NT2/D1 (cell line): ENCODE results near the gene SAYSD1.

Experiments used
- YY1 ChIP-seq: IDR thresholded peaks from 2 replicates; pipeline ENCODE4 v1.6.1; 2011; ENCODE audit not compliant: insufficient read length, insufficient read depth
- ZNF274 ChIP-seq: IDR thresholded peaks from 2 replicates; pipeline ENCODE4 v1.6.1; 2011; ENCODE audit warnings: mild to moderate bottlenecking, low read depth, low read length

GRCh38 chr6:39076623-39077535, 38.1 kb downstream of the SAYSD1 start:
- no peak for TF ChIP-seq ZNF274
- TF ChIP-seq YY1 = no peak
